ENCODE measurements around the gene TCERG1L. TPM values are rescaled to one million over a fixed set of nuclear protein-coding genes. Genes with fewer than 3 reads are reported as not detected.

TCERG1L gene
- polyA plus RNA-seq, 1 donor from 2014 or later, result 0.53 TPM

- TF ChIP-seq RAD21 (conservative IDR thresholded peaks at IDR 0.05) (no peak), MXI1 (conservative IDR thresholded peaks at IDR 0.05; ENCODE audit: poor library complexity, severe bottlenecking) (no peak), POLR2AphosphoS5 (IDR thresholded peaks at IDR 0.05) (no peak), REST (IDR thresholded peaks at IDR 0.05; ENCODE audit: borderline replicate concordance) (no peak)
- Histone ChIP-seq H3K27me3 (ENCODE audit: insufficient read depth, low read depth, low read length) (no peaks in the 10 kb centered on the region), H3K4me2 (ENCODE audit: low read length) (no peak overlapping the region), H3K27ac (ENCODE audit: low read length) (no peak overlapping the region), H3K4me3 (ENCODE audit: low read length) (no peak overlapping the region), H3F3A (ENCODE audit: insufficient read depth, low read length, poor library complexity, severe bottlenecking) (no peaks in the 10 kb centered on the region), H3K36me3 (ENCODE audit: insufficient read depth, low read length) (no peaks in the 10 kb centered on the region), H3K79me2 (replicated peaks; ENCODE audit: insufficient read depth, low read length) (no peaks in the 10 kb centered on the region), H2AFZ (ENCODE audit: low read depth, low read length) (no peak overlapping the region), H3K9ac (ENCODE audit: low read length) (no peak overlapping the region), H3K9me3 (ENCODE audit: low read length) (no peaks in the 10 kb centered on the region), H4K20me1 (ENCODE audit: insufficient read depth) (no peaks in the 10 kb centered on the region), H3K9me2 (ENCODE audit: insufficient read depth, low read length) (no peaks in the 10 kb centered on the region)
Measured at GRCh38 chr10:131168238-131168875, 143.2 kb downstream of the TCERG1L start.

- Histone ChIP-seq H3K36me3 (ENCODE audit: insufficient read depth, low read length) (no peaks in the 10 kb centered on the region), H3K27me3 (ENCODE audit: insufficient read depth, low read depth, low read length) (no peaks in the 10 kb centered on the region), H3K79me2 (replicated peaks; ENCODE audit: insufficient read depth, low read length) (no peaks in the 10 kb centered on the region), H2AFZ (ENCODE audit: low read depth, low read length) (no peak overlapping the region), H4K20me1 (ENCODE audit: insufficient read depth) (no peaks in the 10 kb centered on the region), H3K9me3 (ENCODE audit: low read length) (no peaks in the 10 kb centered on the region), H3K9me2 (ENCODE audit: insufficient read depth, low read length) (no peaks in the 10 kb centered on the region), H3K9ac (ENCODE audit: low read length) (no peak overlapping the region), H3F3A (ENCODE audit: insufficient read depth, low read length, poor library complexity, severe bottlenecking) (no peaks in the 10 kb centered on the region), H3K4me2 (ENCODE audit: low read length) (no peak overlapping the region), H3K27ac (ENCODE audit: low read length) (no peak overlapping the region), H3K4me3 (ENCODE audit: low read length) (no peak overlapping the region)
- TF ChIP-seq TAF1 (IDR thresholded peaks at IDR 0.05; ENCODE audit: low read depth), result no peak
- TF ChIP-seq REST (IDR thresholded peaks at IDR 0.05; ENCODE audit: borderline replicate concordance), result no peak
- TF ChIP-seq MXI1 (conservative IDR thresholded peaks at IDR 0.05; ENCODE audit: poor library complexity, severe bottlenecking), result no peak
Measured at GRCh38 chr10:131167036-131167860, 144.3 kb downstream of the TCERG1L start.
